GM19099 (cell line): ENCODE results near the gene ELMO1.

ENCODE experiments used
- POLR2A ChIP-seq: IDR thresholded peaks from 3 replicates; pipeline ENCODE4 v1.6.1; 2011; ENCODE audit warnings: low read depth; ENCODE audit not compliant: insufficient read length; ENCODE audit errors: extremely low read depth

The ELMO1 gene

GRCh38 chr7:36880108-36880507 lies 568.6 kb downstream of the ELMO1 start:
- no peak for TF ChIP-seq POLR2A

DNA sequence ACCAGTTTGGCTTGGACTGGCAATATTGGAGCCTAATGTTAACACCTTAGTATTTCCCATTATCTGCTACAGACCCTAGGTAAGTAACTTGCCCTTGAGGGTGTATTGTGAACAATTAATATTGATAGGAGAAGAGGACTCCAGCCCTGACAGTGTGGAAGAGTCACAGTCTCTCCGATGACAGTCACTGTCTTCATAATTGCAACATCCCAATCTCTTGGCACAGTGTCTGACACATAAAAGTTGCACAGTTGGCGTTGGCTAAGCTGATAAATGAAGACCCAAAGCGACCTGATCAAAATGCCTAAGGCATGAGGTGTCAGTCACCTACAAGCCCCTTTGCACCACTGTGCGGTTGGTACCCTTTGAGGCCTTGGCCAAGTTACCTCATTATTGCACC lies 569.6 kb downstream of the ELMO1 start:
- TF ChIP-seq POLR2A, result no peak

GRCh38 chr7:36878288-36878687 lies 570.4 kb downstream of the ELMO1 start:
- TF ChIP-seq POLR2A, result no peak

DNA sequence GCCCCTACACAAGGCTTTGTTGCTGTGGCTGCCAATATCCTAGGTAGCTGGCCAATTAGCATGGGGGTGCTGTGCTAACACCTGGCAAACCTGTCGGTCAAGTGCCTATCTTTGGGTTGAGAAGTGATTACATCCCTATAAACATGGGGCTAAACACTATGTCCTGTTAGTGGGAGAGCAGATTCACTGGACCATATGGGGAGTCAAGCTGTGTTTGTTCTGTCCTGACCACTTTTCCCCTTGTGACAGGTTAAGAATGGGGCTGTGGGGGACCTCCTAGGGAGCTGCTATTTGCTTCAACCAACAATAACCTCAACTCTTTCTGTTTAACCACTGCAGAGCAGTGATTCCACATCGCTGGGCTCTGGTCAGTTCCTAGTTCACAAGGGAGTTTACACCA lies 572.9 kb downstream of the ELMO1 start:
- no peak for TF ChIP-seq POLR2A

GRCh38 chr7:36874041-36874440 lies 574.6 kb downstream of the ELMO1 start:
- no peak for TF ChIP-seq POLR2A

DNA sequence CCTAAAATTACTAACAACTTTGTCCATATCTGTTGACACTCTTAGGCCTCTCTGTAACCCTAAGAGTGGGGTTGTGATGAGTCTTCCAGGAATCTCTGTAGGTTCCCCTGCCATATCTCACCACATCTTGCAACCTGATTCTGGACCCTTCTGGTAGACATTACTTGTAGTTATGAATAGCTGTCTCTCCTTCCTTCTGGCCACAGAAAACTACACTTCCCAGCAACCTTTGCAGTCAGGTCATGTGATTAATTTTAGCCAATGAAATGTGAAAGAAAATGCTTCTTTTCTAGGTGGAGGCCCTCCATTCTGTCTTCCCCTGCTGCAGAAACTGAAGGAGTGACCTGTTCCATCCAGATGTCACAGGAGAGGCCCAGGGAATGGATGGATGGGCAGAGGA lies 576.8 kb downstream of the ELMO1 start:
- no peak for TF ChIP-seq POLR2A

DNA sequence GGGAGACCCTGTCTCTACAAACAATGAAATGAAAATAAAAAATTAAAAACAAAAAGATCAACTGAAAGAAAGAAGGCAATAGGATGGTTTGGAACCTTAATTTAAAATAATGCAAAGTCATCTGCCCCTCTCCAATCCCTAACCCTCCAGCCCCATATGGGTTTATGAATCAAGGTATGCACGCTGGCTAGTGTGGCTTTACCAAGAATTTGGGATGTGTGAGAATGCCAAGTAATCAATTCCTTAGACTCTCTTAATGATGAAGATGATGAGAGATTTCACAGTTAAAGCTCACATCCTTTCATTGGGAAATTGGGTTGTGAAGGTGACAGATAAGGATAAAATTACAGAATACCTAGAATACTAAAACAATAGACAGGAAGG lies 577.3 kb downstream of the ELMO1 start:
- no peak for TF ChIP-seq POLR2A

DNA sequence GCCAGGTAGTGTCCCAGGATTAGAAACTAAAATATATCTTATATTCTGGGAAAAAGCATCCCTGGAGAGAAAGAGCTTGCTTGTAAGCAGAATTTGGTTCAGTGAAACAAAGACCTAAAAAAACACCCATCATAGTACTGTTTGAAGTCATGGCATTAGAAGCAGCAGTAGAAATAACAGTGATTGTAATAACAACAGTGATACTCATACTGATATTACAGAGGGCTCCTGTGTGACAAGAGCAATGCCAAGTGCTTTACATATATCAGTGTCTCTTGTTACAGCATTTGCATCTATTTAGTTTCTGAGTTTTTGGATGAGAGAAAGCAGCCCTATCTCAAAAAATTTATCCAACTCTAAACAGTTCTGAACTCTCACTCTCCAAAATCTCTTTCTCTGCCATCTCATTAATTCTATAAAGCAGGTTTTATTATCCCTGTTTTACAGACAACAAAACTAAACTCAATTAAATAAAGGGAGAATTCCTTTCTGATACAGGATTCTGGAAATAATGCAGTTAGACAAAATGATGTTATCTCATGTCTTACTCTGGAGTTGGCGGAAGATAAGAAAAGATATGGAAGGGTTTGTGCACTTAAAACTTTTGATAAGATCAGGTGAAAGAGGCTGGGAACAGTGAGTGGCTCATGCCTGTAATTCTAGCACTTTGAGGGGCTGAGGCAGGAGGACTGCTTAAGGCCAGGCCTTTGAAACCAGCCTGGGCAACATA lies 577.9 kb downstream of the ELMO1 start:
- no peak for TF ChIP-seq POLR2A

DNA sequence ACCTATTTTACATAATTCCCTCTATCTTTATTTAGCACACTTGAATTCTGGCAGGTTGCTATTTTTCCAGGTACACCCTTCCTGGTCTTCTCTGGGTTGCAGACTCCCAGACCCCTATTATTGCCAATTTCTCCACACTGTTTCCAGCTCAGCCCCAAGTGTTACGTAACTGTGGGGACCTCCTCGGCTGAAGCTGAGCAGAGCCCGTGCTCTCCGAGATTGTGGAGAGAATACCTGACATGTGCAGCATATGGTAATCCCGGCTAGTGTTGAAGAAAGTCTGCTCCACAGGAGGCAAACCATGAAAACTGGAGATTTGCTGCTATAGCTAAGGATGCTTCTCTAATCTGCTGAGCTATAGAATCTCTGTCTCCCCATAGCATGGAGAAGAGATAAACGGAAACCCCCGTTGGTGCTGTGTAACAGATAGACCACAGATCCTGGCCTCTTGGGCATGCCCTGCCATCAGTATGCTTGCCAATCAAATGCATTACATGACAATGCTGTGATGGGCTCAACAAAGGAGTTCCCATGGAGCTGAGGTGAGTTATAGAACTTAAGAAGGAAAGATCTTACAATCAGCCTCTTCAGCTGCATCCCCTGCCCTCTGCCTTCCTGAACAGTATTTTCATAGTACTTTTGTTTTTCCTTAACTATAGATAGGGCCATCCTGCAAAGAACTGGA lies 579.8 kb downstream of the ELMO1 start:
- no peak for TF ChIP-seq POLR2A

DNA sequence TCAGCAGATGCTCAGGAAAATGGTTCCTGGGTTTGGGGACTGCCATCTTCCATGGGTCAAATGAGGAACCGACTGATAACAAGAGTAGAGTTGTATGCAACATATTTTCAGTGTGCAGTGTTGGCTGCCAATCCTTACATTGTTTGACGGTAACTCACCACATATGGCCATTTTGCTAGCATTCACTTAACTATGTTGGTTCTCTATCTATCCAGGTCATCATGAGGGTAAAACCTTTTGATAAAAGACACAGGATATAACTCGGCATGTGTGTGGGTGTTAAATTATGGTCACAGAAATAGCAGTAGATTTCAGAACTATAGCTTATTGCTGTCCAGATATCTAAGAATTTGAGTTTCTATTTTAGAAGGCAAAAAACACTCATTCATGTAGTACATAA lies 583.6 kb downstream of the ELMO1 start:
- no peak for TF ChIP-seq POLR2A

GRCh38 chr7:36863901-36864701 lies 584.6 kb downstream of the ELMO1 start:
- no peak for TF ChIP-seq POLR2A

- TF ChIP-seq POLR2A, result no peak
Measured at GRCh38 chr7:36862771-36863261, 585.8 kb downstream of the ELMO1 start.

DNA sequence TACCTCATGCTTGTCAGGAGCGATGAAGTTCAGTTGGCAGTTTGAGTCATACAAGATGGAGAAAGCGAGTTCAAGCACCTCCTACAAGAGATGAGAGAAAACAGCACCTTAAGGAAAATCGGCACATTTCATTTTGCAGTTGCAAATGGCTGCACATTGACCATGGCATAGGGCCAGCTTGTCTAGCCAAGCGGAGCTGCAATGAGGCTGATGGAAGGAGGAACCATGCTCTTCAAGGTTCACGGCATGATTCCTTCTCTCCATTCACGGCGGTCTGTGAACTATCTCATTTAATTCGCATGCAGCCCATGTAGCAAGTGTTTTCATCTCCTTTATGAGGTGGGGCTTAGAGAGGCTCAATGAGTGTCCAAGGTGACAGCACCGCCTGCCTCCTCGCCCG lies 587.0 kb downstream of the ELMO1 start:
- TF ChIP-seq POLR2A, result no peak

DNA sequence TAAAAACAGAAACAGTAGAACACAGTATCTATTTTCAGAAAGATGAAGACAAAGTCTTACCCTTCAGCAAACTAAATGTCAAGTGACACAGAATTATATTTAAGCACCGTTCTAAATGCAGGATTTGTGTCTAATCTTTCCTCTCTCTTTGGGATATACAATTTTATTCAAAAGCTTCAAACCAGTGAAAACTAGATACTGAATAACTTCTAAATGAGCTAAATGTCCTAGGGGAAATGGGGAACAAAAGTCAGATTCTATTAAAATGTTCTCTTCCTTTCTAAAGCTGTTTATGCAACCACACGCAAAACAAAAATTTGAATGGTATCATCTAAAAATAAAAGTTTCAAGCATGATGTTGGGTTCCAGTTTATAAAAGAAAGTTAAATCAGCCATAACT lies 588.0 kb downstream of the ELMO1 start:
- no peak for TF ChIP-seq POLR2A

DNA sequence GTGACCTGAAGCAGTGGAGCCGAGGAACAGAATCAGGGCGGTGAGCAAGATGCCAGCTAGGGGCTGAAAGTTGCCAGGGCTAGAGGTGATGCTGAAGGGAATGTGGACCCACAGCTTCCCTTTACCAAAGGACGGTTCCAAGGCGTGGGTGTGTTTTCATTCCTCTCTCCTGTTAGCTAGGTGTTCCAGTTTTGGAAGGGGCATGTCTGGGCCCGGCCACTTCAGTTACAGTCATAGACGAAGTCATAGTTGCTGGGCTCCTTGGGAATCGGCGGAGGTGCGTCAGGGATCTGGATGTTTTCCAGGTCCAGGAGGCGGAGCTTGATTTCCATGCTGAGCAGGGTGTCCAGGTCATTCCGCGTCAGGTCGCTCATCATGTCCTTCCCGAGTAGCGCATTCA lies 593.3 kb downstream of the ELMO1 start:
- TF ChIP-seq POLR2A, result no peak

DNA sequence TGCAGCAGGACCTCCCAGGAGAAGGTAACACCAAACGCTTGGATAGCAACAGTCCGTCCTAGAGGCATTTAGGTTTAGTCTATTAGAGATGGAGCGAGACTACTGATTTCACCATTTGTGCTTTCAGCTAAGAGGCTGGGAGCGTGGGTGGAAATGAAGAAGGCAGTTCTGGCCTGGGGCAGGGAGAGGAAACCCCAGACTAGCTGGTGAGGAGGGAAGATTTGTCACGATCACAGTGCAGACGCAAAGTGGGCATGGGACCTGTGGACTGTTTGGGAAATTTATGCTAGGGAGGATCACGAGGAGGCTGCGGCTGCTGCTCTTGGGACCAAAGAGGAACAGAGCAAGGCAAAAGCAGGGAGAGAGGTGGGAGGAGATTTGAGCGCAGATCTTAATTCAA lies 594.0 kb downstream of the ELMO1 start:
- no peak for TF ChIP-seq POLR2A
